ENCODE results near the gene RORB.

- TF ChIP-seq POLR2A (IDR thresholded peaks at IDR 0.05; ENCODE audit: low read depth, low read length), result no peak
- TF ChIP-seq TAF1 (IDR thresholded peaks at IDR 0.05; ENCODE audit: low read depth, low read length), result no peak
- no peak for TF ChIP-seq POLR2AphosphoS5 (IDR thresholded peaks at IDR 0.05; ENCODE audit: low read depth, low read length)
- no peak for TF ChIP-seq SPI1 (IDR thresholded peaks at IDR 0.05; ENCODE audit: low read depth, low read length)
Measured at GRCh38 chr9:74494490-74494889, 2.6 kb upstream of the RORB start.
